ENCODE measurements around the gene URB1.

DNA sequence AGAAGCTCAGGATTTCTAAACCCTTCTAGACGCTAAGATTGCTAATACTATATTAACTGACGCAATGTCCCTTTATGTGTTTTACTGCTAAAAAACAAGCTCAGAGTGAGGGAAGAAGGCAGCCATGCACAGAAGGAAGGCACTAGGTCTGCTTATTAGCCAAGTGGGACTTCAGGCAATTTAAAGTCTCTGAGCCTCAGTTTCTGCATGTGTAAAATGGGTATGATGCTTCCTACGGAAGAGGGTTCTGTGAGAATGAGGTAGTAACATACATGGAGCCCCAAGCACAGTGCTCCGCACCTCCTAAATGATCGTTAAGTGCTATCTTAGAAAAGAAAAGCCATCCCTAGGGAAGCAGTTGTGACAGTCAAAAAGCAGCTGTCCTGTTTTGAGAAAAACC lies 130.9 kb downstream of the URB1 start:
- TF ChIP-seq, protein P1, sequence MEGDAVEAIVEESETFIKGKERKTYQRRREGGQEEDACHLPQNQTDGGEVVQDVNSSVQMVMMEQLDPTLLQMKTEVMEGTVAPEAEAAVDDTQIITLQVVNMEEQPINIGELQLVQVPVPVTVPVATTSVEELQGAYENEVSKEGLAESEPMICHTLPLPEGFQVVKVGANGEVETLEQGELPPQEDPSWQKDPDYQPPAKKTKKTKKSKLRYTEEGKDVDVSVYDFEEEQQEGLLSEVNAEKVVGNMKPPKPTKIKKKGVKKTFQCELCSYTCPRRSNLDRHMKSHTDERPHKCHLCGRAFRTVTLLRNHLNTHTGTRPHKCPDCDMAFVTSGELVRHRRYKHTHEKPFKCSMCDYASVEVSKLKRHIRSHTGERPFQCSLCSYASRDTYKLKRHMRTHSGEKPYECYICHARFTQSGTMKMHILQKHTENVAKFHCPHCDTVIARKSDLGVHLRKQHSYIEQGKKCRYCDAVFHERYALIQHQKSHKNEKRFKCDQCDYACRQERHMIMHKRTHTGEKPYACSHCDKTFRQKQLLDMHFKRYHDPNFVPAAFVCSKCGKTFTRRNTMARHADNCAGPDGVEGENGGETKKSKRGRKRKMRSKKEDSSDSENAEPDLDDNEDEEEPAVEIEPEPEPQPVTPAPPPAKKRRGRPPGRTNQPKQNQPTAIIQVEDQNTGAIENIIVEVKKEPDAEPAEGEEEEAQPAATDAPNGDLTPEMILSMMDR (IDR thresholded peaks at IDR 0.05): no peak
- TF ChIP-seq POLR2A (IDR thresholded peaks at IDR 0.05): no peak
- no peak for TF ChIP-seq EP300 (IDR thresholded peaks at IDR 0.05)
